SHP77 (cell line): ENCODE results near the gene IRAK2.
"Not testable (repeated sequence)": the region's sequence is repeated elsewhere in the genome, so short reads cannot be mapped to it uniquely, and the experiment has no call there.

Source experiments
- DNase-seq, 2 experiments: peaks; one replicate each; lab custom pipeline; 2025; lab: John Stamatoyannopoulos, UW

The IRAK2 gene

DNA sequence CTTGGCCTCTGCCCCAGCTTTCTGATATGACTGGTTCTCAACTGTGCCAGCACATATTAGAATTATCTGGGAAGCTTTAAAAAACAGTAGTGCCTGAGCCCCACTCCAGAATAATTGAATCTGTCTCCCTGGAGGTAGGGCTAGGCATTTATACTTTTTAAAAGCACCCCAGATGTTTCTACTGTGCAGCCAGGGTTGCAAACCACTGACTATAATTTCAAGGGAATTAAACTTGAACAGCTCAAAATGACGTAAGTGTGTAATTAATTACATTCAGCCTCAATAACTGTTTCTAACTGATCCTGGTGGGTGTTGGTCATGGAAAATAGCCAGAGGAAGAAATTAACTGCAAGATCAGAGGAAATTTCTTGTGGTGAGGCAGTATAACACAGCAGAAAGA, 4.4 kb upstream of the IRAK2 start:
- no peak for DNase-seq

DNA sequence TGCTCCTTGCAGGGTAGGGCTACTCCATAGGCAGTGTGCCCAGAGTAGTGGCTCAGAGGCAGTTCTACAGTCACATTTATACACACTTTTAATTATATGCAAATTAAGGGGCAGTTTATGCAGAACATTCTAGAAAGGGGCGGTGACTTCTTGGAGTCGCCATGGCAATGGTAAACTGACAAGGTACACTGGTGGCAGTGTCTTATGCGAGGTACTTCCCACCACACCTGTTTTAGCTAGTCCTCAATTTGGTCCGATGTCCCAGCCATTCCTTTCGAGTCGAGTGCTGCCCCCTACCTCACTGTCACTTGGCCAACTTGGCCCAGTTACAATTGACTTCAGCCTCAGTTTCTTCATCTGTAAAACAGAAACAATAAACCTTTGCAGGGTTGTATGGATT, 3.8 kb upstream of the IRAK2 start:
- DNase-seq = no peak

DNA sequence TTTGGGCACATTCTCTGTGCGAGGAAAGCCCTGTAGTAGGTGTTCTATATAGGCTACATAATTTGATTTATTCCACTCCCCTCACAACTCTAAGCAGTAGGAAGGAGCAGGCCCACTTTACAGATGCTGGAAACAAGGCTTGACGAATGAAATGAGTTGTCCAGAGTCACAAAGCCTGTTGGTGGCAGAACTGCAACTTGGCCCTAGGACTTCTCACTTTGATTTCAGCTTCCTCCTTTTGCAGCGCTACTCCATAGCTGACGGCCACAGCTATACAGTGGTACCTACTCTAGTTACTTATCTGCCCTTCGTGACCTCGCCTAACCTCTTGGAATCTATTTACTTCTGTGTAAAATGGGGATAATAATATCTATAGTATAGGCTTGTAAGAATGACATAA, 2.5 kb upstream of the IRAK2 start:
- no peak for DNase-seq

DNA sequence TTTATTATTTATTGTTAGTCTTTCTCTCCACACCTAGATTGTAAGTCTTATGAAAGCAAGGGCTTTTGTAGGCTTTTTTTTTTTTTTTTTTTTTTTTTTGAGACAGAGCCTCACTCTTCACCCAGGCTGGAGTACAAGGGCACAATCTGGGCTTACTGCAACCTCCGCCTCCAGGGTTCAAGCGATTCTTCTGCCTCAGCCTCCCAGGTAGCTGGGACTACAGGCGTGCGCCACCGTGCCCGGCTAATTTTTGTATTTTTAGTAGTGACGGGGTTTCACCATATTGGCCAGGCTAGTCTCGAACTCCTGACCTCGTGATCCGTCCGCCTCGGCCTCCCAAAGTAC, 546 bp upstream of the IRAK2 start:
- DNase-seq = not testable (repeated sequence)

DNA sequence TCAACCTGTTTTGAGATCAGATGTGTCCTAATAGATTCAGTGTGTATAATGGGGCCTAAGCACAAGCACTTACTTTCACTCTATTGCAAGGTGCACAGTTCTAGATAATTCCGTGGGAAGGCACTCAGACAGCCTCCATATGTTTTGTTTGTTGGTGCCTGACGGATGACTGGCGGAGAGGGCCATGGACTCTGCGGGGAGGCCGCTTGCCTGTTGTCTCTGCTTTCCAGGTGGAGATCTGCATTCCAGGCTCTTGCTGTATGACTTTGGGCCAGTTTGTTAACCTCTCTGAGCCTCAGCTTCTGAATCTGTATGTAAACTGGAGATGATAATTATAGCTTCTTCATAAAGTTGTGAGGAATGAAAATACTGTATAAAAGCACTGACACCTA, 1.5 kb downstream of the IRAK2 start:
- no peak for DNase-seq

DNA sequence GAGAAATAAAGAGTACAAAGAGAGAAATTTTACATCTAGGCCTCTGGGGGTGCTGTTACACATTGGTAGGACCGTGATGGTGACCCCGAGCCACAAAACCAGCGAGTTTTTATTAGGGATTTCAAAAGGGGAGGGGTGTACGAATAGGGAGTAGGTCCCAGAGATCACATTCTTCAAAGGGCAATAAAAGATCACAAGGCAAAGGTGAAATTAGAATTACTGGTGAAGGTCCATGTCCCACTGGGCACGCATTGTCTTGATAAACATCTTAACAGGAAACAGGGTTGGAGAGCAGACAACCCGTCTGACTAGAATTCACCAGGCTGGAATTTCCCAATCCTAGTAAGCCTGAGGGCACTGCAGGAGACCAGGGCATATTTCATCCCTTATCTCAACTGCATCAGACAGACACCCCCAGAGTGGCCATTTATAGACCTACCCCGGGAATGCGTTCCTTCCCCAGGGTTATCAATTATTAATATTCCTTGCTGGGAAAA, 4.3 kb downstream of the IRAK2 start:
- DNase-seq = peak in 1 of 2 experiments; percentile 2

DNA sequence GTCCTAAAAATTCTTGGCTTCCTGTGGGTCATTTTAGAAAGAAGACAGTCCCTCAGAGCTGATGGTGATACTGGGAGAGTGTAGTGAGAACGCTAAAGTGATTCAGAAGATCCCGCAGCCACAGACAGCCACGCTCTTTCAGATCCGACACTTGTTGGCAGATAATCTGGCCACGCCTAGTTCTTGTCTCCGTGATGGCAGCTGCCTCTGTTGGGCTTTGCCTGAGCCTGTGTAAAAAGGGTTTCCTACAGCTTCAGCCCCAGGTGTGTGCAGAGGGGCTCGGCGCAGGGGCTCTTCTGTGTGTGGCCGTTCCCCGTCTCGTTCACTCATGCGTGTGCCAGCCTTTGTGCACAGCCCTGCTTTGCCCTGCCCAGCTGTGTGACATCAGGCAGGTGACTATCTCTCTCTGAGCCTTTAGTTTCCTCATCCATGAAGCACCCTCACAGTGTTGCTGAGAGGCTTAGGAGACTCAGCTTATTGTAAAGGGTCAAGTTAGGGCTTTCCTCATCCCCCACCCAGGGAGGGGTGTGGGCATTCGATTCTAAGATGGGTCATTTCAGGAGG, 6.3 kb downstream of the IRAK2 start:
- DNase-seq = no peak

DNA sequence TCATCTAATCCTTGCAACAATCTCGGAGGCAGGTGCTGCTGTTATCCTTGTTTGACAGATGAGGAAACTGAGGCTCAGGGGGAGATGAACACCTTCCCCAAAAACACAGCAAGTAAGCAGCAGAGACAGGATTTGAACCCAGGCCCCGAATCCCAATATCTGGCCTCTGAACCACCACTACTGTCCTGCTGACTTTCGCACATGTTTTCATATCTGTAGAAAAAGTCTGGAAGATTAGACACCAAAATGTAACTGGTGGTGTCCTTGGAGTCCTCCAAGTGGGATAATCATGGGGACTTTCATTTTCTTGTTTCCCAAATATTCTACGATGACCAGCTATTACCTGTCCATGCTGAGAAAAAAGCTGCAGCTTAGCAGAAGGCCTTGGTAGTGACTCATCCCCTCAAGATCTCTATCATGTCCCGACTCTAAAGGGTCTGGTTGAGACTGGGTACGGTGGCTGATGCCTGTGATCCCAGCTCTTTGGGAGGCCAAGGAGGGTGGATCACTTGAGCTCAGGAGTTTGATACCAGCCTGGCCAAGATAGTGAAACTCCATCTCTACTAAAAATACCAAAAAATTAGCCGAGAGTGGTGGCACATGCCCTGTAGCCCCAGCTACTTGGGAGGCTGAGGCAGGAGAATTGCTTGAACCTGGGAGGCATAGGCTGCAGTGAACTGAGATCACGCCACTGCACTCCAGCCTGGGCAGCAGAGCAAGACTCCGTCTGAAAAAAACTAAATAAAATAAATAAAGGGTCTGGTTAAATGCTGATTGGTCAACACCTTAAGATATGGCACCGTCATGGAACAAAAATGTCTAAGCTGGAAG, 8.6 kb downstream of the IRAK2 start:
- no peak for DNase-seq

DNA sequence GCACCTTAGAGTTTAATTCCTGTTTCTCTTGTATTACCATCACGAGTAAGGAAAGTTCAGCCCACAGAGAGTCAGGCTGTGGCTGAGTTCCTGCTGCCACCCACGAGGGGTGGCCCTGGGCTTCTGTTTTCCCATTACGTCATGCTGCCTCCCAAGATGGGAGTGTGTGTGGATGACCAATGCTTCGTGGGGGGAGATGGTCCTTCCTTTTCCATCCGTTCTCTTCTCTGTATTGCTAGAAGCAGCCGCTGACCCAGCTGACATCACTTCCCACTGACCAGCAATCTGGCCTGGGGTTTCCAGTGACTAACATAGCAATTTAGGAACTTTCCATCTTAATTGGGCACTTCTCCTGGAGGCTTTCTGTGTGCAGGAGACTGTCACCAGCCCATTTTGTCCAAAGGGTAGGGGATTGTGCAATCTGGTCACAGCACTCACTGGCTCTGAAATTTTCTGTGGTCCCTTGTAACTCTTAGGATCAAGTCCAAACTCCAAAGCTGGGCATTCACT, 9.3 kb downstream of the IRAK2 start:
- no peak for DNase-seq

DNA sequence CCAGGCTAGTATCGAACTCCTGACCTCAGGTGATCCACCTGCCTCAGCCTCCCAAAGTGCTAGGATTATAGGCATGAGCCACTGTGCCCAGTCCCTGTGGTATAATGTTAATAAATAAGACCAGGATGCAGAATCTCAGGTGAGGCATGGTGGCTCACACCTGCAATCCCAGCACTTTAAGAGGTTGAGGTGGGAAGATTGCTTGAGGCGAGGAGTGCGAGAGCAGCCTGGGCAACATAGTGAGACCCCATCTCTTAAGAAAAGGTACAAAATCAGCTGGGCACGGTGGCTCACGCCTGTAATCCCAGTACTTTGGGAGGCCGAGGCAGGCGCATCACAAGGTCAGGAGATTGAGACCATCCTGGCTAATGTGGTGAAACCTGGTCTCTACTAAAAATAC, 10.6 kb downstream of the IRAK2 start:
- DNase-seq = not testable (repeated sequence)

DNA sequence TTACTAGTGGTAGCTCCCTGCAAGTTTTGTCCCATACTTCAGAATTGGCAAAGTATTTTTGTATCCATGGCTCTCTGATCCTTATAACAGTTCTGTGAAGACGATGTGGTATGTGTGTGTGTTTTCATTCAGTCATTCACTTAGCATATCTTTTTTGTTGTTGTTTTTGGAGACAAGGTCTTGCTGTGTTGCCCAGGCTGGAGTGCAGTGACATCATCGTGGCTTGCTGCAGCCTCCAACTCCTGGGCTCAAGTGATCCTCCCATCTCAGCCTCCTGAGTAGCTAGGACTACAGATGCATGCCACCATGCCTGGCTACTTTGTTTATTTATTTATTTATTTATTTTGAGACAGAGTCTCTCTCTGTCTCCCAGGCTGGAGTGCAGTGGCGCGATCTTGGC, 11.4 kb downstream of the IRAK2 start:
- not testable (repeated sequence) for DNase-seq

DNA sequence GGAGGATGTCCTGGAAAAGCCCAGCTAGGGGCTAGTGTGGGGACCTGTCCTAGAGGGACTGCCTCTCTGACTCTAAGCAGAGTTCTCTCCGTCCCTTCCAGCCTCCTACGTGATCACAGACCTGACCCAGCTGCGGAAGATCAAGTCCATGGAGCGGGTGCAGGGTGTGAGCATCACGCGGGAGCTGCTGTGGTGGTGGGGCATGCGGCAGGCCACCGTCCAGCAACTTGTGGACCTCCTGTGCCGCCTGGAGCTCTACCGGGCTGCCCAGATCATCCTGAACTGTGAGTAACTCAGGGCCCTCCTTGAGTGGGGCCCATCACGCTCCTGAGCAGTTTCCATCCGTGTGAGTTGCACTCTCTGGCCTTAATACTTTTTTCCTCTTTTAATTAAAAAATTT, 13.0 kb downstream of the IRAK2 start:
- DNase-seq = no peak

DNA sequence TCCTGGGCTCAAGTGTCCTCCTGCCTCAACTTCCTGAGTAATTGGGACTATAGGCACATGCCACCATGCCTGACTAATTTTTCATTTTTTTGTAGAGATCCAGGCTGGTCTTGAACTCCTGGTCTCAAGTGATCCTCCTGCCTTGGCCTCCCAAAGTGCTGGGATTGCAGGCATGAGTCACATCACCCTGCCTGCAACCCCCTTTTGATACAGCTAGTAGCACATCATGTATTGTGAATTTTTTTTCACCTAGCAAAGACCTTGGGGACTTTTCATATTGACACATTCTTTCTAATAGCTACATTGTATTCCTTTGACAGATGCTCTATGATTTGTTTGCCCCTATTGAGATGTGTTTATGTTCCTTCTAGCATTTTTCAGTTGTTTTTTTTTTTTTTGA, 14.2 kb downstream of the IRAK2 start:
- DNase-seq = no peak

DNA sequence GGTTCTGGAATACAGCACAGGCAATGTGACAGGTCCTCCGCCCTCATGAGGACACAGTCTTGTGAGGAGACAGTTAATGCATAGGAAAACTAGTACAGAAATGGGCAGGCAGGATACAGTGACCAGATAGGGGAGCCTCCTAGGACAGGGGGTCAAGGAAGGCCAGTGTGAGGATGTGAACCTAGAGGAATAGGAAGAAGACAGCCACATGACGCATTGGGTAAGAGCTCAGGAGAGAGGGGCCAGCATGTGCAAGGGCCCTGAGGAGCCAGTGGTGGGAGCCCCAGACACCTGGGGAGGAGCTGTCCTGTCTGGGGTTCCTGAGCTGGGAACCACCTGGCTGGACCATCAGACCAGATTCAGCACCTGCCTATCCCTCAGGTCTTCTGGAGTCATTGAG, 15.6 kb downstream of the IRAK2 start:
- DNase-seq = no peak

DNA sequence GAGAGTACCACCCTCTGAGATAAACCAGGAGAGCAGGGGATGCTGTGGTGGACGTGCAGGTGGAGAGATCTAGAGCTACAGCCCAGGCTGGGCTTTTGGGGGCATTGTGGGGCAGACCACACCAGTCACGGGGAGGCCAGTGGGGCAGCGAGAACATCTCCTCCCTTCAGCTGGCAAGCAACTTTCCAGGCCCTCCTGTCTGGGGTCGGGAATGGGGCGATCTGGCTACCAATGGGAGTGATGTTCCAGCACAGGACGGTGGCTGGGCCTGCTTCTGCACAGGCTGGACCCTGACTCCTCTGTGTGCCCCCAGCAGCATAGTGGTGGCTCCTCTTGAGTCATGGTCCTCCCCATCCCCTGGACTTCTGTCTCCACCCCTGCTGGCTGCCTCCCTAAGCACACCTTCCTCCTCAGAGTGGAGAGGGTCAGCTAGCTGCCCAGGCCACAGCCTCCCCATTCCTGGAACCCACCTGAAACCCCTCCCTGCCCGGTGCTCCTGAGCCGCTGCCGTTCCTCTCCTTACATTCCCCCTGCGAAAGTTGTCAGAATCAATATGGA, 16.1 kb downstream of the IRAK2 start:
- no peak for DNase-seq

DNA sequence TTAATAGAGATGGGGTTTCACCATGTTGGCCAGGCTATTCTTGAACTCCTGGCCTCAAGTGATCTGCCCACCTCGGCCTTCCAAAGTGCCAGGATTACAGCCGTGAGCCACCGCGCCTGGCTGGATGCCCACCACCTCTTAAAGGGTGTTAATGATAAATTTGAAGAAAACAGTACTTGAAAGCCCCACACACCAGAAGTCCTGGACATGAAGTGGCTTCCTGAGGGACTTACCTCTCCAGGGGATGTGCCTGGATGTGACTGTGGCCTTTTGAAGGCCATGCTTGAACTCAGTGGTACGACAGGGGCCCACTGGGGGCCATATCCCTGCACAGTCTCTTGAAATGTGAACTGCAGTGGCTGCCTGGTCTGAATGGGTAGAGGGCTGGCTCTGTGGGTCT, 18.2 kb downstream of the IRAK2 start:
- DNase-seq = no peak

DNA sequence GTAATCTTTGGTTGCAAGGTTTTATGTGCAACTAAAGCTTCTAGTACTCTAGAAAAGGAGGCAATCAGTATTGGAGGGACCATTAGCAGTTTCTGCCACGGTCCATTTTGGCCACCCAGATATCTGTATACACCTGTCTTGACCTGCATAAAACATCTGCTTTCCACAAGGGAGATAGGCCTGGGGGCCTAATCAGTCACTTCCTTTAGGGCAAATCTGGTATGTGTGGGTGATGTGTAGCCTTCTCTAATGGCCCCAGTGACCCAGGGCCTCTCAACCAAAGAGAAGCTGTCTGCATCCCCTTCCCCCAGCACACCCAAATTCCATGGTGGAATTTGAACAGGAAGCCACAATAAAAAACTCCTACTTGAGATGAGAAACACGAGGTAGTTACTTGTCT, 19.5 kb downstream of the IRAK2 start:
- DNase-seq = no peak

DNA sequence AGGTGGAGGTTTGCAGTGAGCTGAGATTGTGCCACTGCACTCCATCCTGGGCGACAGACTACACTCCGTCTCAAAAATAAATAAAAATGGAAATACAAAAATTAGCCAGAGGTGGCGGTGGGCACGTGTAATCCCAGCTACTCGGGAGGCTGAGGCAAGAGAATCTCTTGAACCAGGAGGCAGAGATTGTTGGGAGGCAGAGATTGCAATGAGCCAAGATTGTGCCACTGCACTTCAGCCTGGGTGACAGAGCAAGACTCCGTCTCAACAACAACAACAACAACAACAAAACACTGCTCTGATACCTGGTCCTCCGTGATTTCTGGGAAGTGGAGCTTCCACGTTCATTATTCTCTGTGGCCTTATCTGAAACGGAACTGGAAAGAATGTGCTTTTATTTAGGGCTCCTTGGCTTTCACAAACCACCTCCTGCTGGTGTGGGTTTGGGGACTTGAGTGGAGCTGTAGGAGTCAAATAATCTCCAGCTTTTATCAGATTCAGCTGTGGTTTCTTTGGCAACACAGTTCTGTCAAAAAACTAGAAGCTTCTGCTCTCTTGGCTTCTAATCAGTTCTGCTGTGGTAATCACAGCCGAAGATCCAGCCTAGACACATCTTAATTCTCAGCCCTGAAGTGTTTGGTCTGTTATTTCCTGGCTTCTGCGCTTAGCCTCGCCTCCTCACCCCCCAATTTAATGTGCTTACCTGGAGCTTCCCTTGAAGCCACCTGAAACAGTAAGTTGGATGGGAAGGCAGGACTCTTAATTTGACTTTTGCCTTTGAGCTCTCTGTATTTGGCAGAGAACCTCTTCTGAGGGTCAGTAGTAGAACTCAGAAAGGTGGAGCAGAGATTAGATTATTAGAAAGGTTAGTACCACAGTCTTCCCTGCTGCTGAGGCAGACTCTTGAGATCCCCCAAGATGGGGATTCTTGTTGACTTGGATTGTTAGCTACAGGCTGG, 21.4 kb downstream of the IRAK2 start:
- DNase-seq = no peak

DNA sequence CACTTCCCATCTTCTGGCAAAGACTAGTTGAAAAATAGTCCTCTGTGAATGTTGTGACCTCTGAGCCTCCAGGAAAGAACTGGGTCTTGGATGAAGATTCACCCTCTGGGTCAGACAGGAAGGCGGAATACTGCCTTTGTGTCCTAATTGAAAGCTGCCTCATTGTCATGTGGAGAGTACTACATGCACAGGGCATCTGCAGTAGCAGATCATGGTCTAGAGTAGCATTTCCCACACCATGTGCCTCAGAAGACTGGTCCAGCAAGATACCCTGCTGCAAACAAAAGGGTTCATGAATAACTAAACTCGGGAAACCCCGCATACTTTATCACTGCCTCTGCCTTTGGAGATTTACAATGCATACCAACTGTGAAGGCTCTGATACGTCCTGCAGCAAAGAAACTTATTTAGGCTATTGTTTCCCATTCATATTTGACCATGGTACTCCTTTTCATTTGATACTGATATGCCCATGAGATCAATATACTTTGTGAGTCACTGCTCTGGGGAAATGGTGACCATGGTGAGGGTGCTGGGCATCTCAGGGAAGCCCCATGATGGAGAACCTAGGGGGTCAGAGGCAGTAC, 22.7 kb downstream of the IRAK2 start:
- DNase-seq = no peak

DNA sequence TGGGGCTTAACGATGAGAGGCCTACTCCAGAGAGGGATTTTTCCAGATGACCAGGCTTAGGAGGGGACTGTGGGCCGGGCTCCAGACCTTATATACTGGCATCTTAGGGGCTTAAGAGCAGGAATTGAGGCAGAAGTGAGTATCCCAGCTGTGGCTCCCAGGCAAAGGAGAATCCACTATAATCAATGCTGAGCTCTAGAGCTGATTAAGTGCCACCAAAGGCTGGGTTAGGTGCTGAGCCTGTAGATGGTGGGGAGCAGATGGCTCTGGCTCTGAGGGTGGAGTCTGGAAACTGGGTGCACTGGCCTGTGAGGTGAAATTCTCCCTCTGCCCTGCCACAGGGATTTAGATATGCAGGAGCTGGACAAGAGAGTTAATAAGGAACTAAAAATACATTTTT, 23.2 kb downstream of the IRAK2 start:
- DNase-seq = no peak

DNA sequence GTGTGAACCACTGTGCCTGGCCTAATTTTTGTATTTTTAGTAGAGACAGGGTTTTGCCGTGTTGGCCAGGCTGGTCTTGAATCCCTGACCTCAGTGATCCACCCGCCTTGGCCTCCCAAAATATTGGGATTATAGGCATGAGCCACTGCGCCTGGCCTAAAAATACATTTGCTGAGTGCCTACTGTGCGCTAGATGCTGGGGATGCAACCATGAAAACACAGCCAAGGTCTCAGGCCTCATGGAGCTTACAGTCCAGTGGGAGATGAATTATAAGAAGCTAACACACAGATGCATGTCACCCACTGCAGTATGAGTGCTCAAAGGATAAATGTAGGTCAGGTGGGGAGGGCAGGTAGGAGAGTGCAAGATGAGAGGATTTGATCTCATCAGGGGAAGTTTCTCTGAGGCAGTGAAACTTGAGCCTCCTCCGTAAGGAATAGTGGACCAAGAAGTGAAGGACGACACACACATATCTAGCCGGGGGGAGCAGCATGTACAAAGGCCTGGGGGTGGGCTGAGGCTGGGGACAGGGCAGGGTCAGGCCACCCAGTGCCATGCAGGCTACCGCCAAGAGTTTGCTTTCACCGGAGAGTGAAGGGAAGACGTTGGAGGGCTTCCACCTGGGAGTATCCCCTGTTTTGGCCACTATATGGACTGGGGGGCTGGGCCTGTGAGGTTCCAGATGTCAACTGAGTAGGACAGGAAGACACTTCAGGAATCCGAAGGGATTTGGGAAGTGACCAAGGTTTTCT, 24.3 kb downstream of the IRAK2 start:
- DNase-seq = no peak
